B cell (primary cell): ENCODE measurements around the gene RALY.

ENCODE experiments used
- EZH2 ChIP-seq: IDR thresholded peaks from 2 replicates; pipeline ENCODE4 v1.6.1; 2012; ENCODE audit warnings: borderline replicate concordance, low read depth, mild to moderate bottlenecking, moderate library complexity, low read length; ENCODE audit not compliant: insufficient read depth, poor library complexity, severe bottlenecking
- TF ChIP-seq, protein P1 (sequence below): fragments of 200-600 bp; IDR thresholded peaks from one replicate; pipeline ENCODE4 v1.8.0; 2022; ENCODE audit warnings: antibody characterized with exemption, mild to moderate bottlenecking

DNA sequence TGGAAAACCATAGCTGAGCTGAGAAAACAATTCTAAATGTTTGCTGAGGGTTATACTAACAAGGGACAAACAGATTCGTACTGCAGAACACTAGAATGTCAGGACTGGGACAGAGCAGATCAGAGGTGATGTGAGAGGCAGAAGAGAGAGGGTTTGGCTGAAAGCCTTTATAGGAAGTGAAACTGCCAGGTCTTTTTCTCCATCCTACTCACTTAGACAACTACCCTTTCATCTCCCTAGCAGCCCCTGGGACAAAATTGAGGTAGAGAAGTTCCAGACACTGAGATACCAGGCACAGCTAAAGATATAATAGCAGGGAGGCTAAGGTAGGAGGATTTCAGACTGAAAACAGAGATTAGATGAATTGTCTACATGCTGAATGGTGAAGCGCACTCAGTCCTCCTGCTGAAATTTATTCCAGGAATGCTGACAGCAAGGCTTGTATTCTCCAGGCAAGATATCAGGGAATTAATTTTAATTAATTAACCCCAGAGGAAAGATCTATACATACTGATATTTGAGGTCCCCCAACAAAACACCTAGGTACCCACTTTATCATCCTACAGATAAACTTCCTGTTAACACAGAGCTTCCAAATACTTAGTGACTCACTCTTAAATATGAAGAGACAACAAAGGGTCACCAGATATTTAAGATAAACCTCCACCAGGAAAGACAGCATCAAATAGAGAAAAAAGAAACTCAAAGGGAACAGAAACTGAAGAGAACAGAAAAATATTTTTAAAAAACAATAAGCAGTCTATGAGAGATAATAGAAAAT is 130.9 kb downstream of the RALY start:
- TF ChIP-seq, protein P1, sequence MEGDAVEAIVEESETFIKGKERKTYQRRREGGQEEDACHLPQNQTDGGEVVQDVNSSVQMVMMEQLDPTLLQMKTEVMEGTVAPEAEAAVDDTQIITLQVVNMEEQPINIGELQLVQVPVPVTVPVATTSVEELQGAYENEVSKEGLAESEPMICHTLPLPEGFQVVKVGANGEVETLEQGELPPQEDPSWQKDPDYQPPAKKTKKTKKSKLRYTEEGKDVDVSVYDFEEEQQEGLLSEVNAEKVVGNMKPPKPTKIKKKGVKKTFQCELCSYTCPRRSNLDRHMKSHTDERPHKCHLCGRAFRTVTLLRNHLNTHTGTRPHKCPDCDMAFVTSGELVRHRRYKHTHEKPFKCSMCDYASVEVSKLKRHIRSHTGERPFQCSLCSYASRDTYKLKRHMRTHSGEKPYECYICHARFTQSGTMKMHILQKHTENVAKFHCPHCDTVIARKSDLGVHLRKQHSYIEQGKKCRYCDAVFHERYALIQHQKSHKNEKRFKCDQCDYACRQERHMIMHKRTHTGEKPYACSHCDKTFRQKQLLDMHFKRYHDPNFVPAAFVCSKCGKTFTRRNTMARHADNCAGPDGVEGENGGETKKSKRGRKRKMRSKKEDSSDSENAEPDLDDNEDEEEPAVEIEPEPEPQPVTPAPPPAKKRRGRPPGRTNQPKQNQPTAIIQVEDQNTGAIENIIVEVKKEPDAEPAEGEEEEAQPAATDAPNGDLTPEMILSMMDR = no peak
- TF ChIP-seq EZH2 = no peak
